CD14-positive monocyte (primary cell): Measurements from ENCODE around the gene SEL1L3. TPM values are rescaled to one million over a fixed set of nuclear protein-coding genes. Genes with fewer than 3 reads are reported as not detected.

Experiments
- DNase-seq, 3 donors: peaks; one replicate each; pipeline ENCODE4 v3.0.0-alpha.2; 2011 to 2022
- H2AFZ ChIP-seq: 2 replicates; pipeline ENCODE4 v1.6.0; 2012; ENCODE audit warnings: mild to moderate bottlenecking, low read depth, low read length, inconsistent platforms; ENCODE audit not compliant: insufficient read depth, poor library complexity, severe bottlenecking
- H3K27ac ChIP-seq, 2 donors: 1 replicate in 1 of 2; 2 replicates in 1 of 2; pipeline ENCODE4 v1.5.1; 2012 to 2013; ENCODE audit warnings: low read length in 2 of 2, control low read depth in 1 of 2, inconsistent platforms in 1 of 2, low read depth in 1 of 2, mild to moderate bottlenecking in 1 of 2
- H3K27me3 ChIP-seq, 2 donors: one replicate each; pipeline versions ENCODE4 v1.6.0 to v1.6.1; 2011 to 2013; ENCODE audit warnings: low read length in 2 of 2; ENCODE audit not compliant: control insufficient read depth in 2 of 2, insufficient read depth in 2 of 2
- H3K36me3 ChIP-seq, 2 donors: replicated peaks in 1 of 2; 1 replicate in 1 of 2; 2 replicates in 1 of 2; pipeline versions ENCODE4 v1.5.1 to v1.6.1; 2012 to 2013; ENCODE audit warnings: low read length in 2 of 2, control low read depth in 1 of 2, inconsistent platforms in 1 of 2, mild to moderate bottlenecking in 1 of 2; ENCODE audit not compliant: insufficient read depth in 2 of 2, control insufficient read depth in 1 of 2
- H3K4me1 ChIP-seq, 2 donors: 1 replicate in 1 of 2; 2 replicates in 1 of 2; pipeline versions ENCODE4 v1.5.1 to v1.6.1; 2012 to 2013; ENCODE audit warnings: low read length in 2 of 2, control low read depth in 1 of 2, inconsistent platforms in 1 of 2, mild to moderate bottlenecking in 1 of 2, moderate library complexity in 1 of 2; ENCODE audit not compliant: insufficient read depth in 2 of 2, control insufficient read depth in 1 of 2
- H3K4me2 ChIP-seq: replicated peaks from 2 replicates; pipeline ENCODE3; 2012; ENCODE audit warnings: low read length, moderate library complexity, mild to moderate bottlenecking; ENCODE audit not compliant: poor library complexity, severe bottlenecking; ENCODE audit errors: extremely low read depth
- H3K4me3 ChIP-seq, 3 experiments: fragments of 200-600 bp in 1 of 3; sonication (generic) in 1 of 3; replicated peaks in 1 of 3; 1 replicate in 2 of 3; 2 replicates in 1 of 3; pipeline ENCODE4 v1.5.1; 2011 to 2013; ENCODE audit warnings: low read length in 3 of 3, mild to moderate bottlenecking in 3 of 3, control low read depth in 2 of 3, low read depth in 2 of 3, inconsistent platforms in 1 of 3, moderate library complexity in 1 of 3
- H3K79me2 ChIP-seq: 2 replicates; pipeline ENCODE4 v1.6.0; 2012; ENCODE audit warnings: mild to moderate bottlenecking, control low read depth, inconsistent platforms, low read length, moderate library complexity; ENCODE audit not compliant: insufficient read depth
- H3K9ac ChIP-seq: 2 replicates; pipeline ENCODE4 v1.6.0; 2017; ENCODE audit warnings: low read length, mild to moderate bottlenecking; ENCODE audit not compliant: insufficient read depth, poor library complexity, severe bottlenecking
- H3K9me3 ChIP-seq, 2 donors: replicated peaks in 1 of 2; 1 replicate in 1 of 2; 2 replicates in 1 of 2; pipeline versions ENCODE4 v1.5.1 to v1.6.1; 2012 to 2013; ENCODE audit warnings: low read length in 2 of 2, control low read depth in 1 of 2; ENCODE audit not compliant: control insufficient read depth in 1 of 2, insufficient read depth in 1 of 2
- H4K20me1 ChIP-seq: 2 replicates; pipeline ENCODE4 v1.6.0; 2012; ENCODE audit warnings: mild to moderate bottlenecking, low read length, control low read depth, moderate library complexity; ENCODE audit not compliant: insufficient read depth
- H3K27ac Mint-ChIP-seq, 7 donors: one replicate each; pipeline ENCODE4 v1.8.0; 2020; ENCODE audit warnings: mild to moderate bottlenecking in 7 of 7, mixed read lengths in 7 of 7, moderate library complexity in 6 of 7, inconsistent platforms in 2 of 7
- H3K27me3 Mint-ChIP-seq, 3 donors: one replicate each; pipeline ENCODE4 v1.8.0; 2021 to 2022; ENCODE audit warnings: low read depth in 3 of 3, mild to moderate bottlenecking in 3 of 3, mixed read lengths in 3 of 3, moderate library complexity in 3 of 3, inconsistent platforms in 1 of 3
- H3K36me3 Mint-ChIP-seq, 2 donors: one replicate each; pipeline ENCODE4 v1.8.0; 2020; ENCODE audit warnings: mixed read lengths in 2 of 2, inconsistent platforms in 1 of 2, mild to moderate bottlenecking in 1 of 2
- H3K4me1 Mint-ChIP-seq: one replicate; pipeline ENCODE4 v1.8.0; 2020; ENCODE audit warnings: mild to moderate bottlenecking, mixed read lengths
- H3K4me3 Mint-ChIP-seq, 2 donors: one replicate each; pipeline ENCODE4 v1.8.0; 2020; ENCODE audit warnings: mild to moderate bottlenecking in 2 of 2, mixed read lengths in 2 of 2, moderate library complexity in 1 of 2
- H3K9me3 Mint-ChIP-seq, 7 donors: one replicate each; pipeline ENCODE4 v1.8.0; 2020 to 2022; ENCODE audit warnings: mixed read lengths in 7 of 7, mild to moderate bottlenecking in 6 of 7, moderate library complexity in 6 of 7, inconsistent platforms in 2 of 7
- CTCF ChIP-seq: fragments of 200-600 bp; IDR thresholded peaks from one replicate; pipeline ENCODE4 v1.8.0; 2022; ENCODE audit warnings: antibody characterized with exemption, mild to moderate bottlenecking
- WGBS: methylation state at CpG from one replicate; pipeline ENCODE4 v1.1.5; 2013; ENCODE audit warnings: missing lambda C conversion rate; ENCODE audit not compliant: insufficient coverage; 5-methylcytosine and 5-hydroxymethylcytosine counted together
- intact Hi-C, 2 donors: fragments of 100-400 bp; cut with micrococcal nuclease; formaldehyde crosslinking; loops; one replicate each; pipeline versions ENCODE4 v1.15.0 to v1.15.1; 2023
- polyA plus RNA-seq, 3 donors: library from polyadenylated mRNA; depleted of rRNA in 1 of 3; unstranded in 2 of 3; stranded (reverse) in 1 of 3; fragments of 300-500 nt in 2 of 3; fragments of >200 nt in 1 of 3; fragmentation: Illumina TruSeq in 2 of 3; gene quantifications; 1 replicate in 2 of 3; 2 replicates in 1 of 3; pipeline ENCODE4 v1.2.3, GENCODE V29; 2012 to 2021

SEL1L3 gene
- polyA plus RNA-seq, 3 donors, result 0.61 to 2.2 (median 1.7) TPM

GRCh38 chr4:25783943-25784342, 78.8 kb downstream of the SEL1L3 start:
- H3K9ac ChIP-seq, result no peak overlapping the region
- peaks cover 9 to 11% of the 10 kb centered on the region in 2 donors for H3K4me1 ChIP-seq
- H3K4me2 ChIP-seq, result no peak overlapping the region
- no peak overlapping the region for H3K27ac ChIP-seq
- no CpG with 5 or more reads among the region's 9 CpGs for WGBS
- peaks cover 0 to 6% of the 10 kb centered on the region in 2 donors for H3K27me3 ChIP-seq
- intact Hi-C loops, result no loop called here
- Mint-ChIP-seq H3K4me3 (peak overlapping the region in 1 of 2 donors; percentile 9), H3K27ac (no peak overlapping the region), H3K36me3 (peaks cover 0 to 3% of the 10 kb centered on the region in 2 donors), H3K4me1 (peaks cover 16% of the 10 kb centered on the region), H3K9me3 (peaks cover 0 to 2% (median 0%) of the 10 kb centered on the region in 7 donors), H3K27me3 (peaks cover 13 to 16% (median 13%) of the 10 kb centered on the region in 3 donors)
- no peaks in the 10 kb centered on the region for H3K36me3 ChIP-seq
- no peak overlapping the region for H3K4me3 ChIP-seq
- TF ChIP-seq CTCF, result no peak
- no peaks in the 10 kb centered on the region for H4K20me1 ChIP-seq
- no peak overlapping the region for H2AFZ ChIP-seq
- H3K9me3 ChIP-seq, result no peaks in the 10 kb centered on the region
- no peaks in the 10 kb centered on the region for H3K79me2 ChIP-seq
- peak; percentile 12 to 60 (median 20) for DNase-seq

- Mint-ChIP-seq H3K36me3 (peaks cover 0 to 3% of the 10 kb centered on the region in 2 donors), H3K4me3 (no peak overlapping the region), H3K27me3 (peaks cover 6 to 9% (median 8%) of the 10 kb centered on the region in 3 donors), H3K9me3 (peaks cover 0 to 2% (median 0%) of the 10 kb centered on the region in 7 donors), H3K4me1 (peaks cover 14% of the 10 kb centered on the region), H3K27ac (peak overlapping the region in 1 of 7 donors; percentile 61)
- WGBS, result 33% methylated on average over 1 of the region's 1 CpG
- no peaks in the 10 kb centered on the region for H3K79me2 ChIP-seq
- no peak overlapping the region for H3K4me3 ChIP-seq
- no peaks in the 10 kb centered on the region for H3K36me3 ChIP-seq
- DNase-seq, result peak in 1 of 3 donors; percentile 49
- intact Hi-C loops, result no loop called here
- no peak for TF ChIP-seq CTCF
- H3K9ac ChIP-seq, result no peak overlapping the region
- no peaks in the 10 kb centered on the region for H4K20me1 ChIP-seq
- H3K27ac ChIP-seq, result no peak overlapping the region
- no peak overlapping the region for H3K4me2 ChIP-seq
- no peak overlapping the region for H2AFZ ChIP-seq
- H3K4me1 ChIP-seq, result peaks cover 9 to 11% of the 10 kb centered on the region in 2 donors
- peaks cover 0 to 2% of the 10 kb centered on the region in 2 donors for H3K27me3 ChIP-seq
- H3K9me3 ChIP-seq, result no peaks in the 10 kb centered on the region
Measured at GRCh38 chr4:25783126-25783525, 79.7 kb downstream of the SEL1L3 start.
